Central memory CD4-positive, alpha-beta T cell (primary cell): ENCODE data around the gene NHSL1.

Experiments used
- DNase-seq: peaks from one replicate; pipeline ENCODE4 v3.0.0; 2022

The NHSL1 gene

DNA sequence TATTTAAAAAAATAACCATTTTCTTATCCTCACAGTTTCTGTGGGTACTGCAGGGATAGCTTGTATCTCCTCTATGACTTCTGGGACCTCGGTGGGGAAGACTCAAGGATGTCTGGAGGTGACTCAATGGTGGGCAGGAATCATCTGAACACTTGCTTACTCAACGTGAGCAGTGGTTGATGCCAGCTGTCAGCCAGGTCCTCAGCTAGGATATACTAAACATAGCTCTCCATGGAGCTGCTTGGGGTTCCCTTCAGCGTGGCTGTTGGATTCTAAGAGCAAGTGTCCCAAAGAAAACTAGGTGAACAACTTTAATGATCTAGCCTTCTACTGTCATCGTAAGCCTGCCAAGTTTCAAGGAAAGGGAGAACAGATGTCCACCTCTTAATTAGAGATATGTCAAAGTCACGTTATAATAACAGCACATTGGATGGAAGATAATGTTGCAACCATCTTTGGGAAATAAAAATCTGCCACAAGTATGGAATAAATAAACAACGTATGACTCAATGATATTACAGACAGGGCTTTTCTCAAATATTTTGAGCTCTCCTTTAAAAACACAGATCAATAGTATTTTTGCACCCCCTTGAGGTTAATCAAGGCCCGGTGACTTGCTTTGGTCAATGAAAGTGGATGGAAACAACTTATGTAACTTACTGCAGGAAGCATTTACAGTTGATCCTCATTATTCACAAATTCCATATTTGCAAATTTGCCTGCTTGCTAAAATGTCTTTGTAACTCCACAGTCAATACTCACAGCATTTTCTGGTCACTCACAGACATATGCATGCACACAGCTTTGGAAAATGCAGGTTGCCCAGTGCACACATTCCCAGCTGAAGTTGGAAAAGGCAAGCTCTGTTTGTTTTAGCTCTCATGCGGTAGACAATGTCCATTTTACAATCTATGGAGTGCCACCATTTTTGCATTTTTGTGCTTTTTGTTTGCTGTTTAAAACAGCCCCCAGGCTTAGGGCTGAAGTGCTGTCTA lies 101.9 kb downstream of the NHSL1 start:
- no peak for DNase-seq

DNA sequence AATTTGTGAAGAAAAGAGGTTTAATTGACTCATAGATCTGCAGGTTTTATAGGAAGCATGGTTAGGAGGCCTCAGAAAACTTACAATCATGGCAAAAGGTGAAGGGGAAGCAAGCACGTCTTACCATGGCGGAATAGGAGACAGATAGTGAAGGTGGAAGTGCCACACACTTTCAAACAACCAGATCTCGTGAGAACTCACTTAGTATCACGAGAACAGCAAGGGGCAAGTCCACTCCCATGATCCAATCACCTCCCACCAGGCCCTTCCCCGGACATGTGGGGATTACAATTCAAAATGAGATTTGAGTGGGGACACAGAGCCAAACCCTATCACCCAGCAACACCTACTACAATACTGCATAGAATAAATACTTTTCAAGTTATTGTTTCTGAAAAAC lies 102.6 kb downstream of the NHSL1 start:
- no peak for DNase-seq

DNA sequence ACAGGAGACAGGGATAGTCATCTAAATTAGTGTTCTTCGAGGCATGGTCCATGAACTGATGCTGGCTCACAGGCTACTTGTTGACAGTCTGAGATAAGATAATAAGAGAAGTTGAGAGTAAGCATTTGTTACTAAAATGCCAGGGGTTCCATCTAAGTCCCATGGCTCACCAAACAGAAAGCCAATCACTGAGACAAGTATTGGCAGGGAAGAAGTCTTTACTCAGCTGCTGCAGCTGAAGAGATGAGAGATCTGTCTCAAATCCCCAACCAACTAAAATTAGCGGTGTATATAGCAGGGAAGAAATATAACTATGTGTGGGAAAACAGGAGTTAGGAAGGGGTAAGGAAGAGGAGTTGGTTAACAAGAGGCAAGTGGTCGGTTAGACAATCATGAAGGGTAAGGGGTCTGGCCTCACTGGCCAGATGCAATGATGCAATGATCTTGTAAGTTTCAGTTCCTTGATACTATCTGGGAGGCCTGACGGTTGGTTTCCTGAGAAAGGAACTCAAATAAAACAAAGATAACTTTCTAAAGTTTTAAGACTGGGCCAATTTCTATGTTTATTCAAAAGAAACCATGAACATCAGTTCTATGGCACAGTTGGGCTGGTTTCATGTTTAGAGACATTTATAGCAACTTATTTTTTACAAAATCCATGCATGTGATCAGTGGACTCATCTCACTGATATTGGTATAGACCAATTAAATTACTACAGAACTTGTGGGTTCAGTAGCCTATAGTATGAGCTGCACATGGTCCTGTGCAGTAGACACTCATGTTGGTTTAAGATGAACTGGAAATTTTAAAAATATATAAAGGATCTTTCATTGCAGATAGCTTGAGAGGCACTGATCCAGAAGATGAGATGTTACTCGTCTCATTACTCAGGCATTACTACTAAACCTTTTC lies 105.2 kb downstream of the NHSL1 start:
- DNase-seq = no peak

DNA sequence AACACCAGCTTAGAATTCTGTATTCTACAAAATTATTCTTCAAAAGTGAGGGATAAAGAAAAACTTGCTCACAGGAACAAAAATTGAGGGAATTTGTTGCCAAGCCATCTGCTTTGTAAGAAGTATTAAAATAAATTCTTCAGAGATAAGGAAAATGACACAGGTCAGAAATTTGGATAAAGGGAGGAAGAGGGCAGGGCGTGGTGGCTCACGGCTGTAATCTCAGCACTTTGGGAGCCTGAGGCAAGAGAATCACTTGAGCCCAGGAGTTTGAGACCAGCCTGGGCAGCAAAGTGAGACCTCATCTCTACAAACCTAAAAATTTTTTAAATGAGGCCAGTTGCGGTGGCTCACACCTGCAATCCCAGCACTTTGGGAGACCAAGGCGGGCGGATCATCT lies 109.7 kb downstream of the NHSL1 start:
- no peak for DNase-seq

DNA sequence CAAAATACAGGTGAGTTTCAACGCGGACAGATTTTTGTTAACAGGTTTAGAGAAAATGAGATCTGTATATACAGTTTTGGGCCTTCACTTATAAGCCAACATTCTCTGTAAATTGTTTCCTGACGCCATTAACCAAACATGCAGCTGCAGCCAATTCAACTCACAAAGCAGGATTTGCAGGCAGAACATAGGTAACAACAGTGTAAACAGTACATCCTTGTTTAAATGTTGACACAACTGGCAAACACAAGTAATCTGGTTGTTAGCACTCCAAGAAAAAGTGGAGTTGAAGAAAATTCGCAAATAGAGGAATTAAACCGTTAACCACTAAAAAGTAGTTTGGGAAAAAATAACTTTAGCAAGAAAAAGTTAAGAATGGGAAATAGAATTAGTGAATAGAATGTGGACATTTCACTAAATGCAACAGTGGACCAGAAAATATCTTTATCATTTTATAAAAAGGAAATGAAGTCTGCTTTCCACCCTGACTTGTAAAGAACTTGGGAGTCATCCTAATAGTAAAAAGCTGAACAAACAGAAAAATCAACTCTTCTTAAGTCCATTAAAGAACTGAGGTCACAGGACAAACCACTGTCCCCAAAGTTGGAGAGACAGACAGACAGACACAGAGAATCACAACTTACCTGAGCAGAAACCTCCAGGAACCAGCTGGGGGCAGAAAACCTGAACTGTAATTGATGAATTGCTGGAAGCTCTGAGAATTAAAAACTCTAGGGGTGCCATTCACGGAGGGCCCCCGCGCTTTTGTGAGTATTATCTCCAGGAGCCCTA lies 111.5 kb downstream of the NHSL1 start:
- no peak for DNase-seq

DNA sequence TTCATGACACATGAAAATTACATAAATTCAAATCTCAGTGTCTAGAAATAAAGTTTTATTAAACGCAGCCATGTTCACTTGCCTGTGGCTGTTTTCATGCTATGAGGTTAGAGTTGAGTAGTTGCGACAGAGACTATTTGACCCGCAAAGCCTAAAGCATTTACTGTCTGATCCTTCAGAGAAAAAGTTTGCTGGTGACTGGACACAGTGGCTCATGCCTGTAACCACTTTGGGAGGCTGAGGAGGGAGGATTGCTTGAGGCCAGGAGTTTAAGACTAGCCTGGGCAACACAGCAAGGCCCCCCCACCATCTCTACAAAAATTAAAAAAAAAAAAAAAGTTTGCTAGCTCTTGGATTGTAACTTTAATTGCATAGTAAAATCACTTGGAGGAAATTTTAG lies 112.4 kb downstream of the NHSL1 start:
- DNase-seq = no peak

DNA sequence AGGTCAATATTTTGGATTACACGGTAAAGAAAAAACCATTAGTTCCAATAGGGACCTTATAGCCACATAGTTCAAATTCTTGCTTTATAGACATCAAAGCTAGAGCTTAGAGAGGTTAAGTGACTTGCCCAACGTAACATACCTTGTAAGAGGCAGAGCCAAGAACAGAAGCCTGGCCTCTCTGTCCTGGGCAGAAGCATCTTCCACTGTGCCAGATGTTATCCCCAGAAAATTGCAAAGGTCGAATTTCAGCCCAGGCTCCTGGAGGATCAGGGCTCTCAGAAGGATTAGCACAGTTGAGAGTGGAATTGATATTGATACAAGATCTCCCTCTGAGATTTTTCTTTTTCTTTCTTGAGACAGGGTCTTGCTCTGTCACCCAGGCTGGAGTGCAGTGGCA lies 115.5 kb downstream of the NHSL1 start:
- no peak for DNase-seq

DNA sequence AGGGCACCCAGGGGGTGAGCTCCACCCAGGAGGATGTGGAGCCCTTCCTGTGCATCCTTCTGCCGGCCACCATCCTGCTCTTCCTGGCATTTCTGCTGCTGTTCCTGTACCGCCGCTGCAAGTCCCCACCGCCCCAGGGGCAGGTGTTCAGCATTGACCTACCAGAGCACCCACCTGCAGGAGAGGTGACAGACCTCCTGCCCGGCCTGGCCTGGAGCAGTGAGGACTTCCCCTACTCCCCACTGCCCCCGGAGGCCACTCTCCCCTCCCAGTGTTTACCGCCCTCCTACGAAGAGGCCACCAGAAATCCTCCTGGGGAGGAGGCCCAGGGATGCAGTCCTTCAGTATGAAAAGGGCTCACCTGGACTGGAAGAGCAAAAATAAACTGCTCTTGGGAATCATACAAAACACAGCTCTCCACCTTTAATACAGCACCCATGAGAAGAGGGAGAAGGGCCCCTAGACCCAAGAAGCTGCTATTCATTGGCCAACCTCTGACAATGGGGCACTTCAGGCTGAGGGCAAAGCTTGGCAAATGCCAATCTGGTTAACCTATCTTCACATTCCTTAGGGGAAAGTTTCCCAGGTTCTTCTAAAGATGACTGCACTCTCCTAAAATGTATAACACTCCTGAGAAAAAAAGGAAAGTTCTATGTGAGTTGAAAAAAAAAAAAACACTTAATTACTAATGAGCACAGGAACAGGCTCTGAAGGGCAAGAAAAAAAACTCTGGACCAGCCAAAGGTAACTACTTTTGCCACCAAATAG lies 116.6 kb downstream of the NHSL1 start:
- no peak for DNase-seq

DNA sequence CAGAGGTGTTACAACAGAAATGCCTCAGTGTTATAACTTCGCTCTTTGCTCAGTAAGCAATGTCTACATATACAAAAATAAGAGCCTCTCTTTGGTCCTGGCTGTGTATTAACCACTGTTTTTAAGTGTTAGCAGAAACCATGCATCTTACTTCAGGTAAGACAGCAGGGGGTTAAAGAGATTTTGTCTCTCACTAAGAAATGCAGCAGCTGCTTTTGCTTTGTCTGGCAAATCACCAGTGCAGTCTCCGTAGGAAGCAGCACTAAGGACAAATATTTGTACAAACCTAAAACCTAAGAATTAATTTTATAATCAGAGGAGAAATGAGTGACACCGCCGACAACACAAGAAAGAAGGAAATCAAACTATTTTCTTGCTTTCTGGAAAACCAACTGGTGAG lies 120.8 kb downstream of the NHSL1 start:
- no peak for DNase-seq

DNA sequence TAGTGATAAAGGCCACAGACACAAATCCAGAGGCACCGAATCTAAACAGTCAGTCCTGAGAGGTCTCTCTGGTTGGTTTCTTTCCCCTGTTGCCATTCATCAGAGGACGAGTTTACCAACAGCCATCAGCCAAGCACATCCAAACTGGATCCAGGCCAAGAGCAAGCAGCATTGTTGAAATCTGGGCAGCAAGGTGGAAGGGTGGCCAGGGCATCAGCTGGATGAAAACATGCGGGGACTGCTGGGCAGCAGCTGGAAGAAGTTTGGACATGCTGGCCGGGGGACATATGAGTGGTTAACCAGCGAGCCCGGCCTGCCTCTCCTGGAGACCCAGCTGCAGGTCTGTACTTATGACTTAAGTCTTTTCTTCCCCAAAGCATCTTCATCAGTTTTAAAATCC lies 121.5 kb downstream of the NHSL1 start, which contains the start of gene SMIM28:
Gene SMIM28 (plus strand): TSS at position 62 of the 400 bp plus-strand sequence. CDS start 168 bp downstream, at position 230.
- no peak for DNase-seq

DNA sequence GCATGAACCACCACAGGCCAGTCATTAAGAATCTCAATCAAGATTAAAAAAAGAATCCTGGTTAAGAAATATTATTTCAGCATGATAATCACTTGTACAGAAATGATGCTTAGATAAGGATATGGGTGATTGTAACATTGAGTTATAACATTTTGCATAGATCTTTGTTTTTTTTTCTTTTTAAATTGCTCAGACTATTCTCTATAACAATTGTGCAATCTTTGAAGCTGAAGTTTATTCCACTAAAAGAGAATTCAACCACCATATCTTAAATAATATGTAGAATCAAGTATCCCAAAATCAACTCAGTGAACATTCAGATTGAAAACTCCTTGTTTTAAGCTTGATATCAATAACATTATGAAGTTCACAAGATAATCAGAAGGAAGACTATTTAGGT lies 122.3 kb downstream of the NHSL1 start:
- DNase-seq = no peak

DNA sequence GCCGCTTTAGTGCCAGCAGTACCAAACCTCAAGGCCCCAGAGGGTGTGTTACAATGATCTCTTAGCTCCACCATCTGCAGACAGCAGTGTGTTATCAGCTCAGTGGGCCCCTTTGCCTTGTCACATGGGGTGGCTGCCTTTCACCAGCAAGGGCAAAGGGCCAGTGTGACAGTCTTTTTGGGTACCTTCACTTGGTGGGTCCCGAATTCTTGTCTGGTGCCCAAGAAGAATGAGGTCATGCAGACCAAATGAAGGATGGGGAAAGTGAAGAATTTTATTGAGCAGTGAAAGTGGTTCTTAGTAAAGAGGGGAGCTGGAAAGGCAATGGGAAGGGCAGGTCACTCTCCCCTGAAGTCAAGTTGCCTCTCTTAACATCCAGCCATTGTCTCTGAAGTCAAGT lies 124.5 kb downstream of the NHSL1 start:
- DNase-seq = no peak

DNA sequence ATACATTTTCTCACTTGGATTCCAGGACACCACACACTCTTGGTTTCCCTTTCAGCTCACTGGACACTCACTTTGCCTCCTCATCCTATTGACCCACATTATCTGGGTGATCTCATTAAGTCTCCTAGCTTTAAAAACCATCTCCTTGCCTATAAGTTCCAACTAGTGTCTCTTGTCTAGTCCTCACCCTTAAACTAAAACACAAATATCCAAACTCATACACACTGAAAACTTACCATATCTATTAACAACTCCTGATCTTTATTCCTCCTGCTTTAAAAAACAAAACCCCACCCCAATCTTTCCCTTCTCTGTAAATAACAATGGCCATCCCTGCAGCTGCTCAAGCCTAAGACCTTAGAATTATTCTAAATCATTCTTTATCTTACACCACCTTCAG lies 125.1 kb downstream of the NHSL1 start:
- no peak for DNase-seq

DNA sequence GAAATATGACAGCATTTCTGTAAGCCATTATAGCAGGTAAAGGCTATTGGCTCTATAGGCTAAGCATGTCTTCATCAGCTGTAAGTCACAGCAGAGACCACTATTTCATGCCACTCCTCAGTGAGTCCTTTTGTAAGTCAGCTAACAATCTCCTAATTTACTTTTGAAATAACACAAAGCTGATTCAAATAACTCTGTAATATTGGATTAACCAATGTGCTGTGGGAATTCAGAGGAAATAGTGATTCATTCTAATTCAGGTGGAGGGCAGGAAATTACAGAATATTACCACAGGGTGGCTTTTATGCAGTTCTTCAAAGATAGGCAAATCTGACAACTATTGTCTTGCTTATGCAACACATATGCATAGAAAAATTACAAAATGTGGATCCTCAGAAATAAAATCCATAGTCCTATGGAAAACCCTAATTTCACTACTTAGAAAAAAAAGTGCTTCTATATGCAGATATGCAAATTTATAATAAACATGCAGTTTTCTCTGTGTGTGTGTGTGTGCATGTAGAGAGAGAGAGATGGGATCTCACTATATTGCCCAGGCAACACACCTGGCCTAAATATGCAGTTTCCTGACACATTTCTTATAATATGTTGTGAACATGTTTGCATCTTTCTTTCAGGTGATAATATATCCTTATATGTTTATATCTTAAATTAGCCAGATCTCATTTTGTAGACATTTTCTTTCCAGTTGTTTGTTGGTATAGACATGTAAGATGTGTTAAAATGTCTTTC lies 126.4 kb downstream of the NHSL1 start:
- DNase-seq = no peak
